GM18867 (cell line): ENCODE results near the gene PACS1.
A peak's percentile ranks its signal among the peaks of the same experiment; 100 is the strongest.
"Not testable (repeated sequence)": the region's sequence is repeated elsewhere in the genome, so short reads cannot be mapped to it uniquely, and the experiment has no call there.

Source experiments
- ATAC-seq: cut with Tn5 transposase; IDR thresholded peaks from one replicate; pipeline ENCODE4 v1.9.1; 2021; ENCODE audit warnings: mild to moderate bottlenecking, moderate library complexity; ENCODE audit not compliant: unreplicated experiment

The PACS1 gene

DNA sequence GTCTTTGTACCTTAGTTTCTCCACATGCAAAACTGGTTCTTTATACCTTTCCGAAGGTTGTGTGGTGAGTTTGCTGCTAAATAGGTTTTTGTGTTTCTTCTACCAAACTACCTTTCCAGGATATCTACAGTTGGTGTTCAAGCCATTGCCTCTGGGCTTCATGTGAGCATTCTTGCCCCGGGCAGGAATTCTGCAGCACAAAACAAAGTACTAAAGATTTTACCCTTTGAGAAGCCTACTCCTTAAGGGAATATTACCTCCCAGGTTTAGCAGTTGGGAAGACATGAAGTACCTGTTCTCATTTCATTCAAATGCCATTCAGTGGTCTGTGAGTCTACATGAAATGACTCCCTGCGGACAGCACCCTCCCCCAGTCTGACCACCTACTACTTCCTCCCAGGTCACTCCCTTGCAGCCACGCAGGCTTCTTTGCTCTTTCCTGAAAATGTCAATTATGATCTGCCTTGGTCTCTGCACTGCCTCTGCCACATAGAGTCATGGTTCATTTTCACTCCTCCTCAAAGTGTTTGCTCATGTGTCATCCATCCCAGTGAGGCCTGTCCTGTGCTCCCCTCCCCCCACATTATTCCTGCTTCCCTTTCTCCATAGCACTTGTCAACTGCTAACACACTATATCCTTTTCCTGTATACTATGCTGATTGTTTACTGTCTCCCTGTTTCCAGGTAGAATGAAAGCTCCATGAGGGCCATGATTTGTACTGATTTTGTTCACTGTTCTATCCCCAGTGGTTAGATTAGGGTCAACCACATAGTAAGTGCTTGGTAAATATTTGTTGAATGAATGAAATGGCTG is 36.9 kb downstream of the PACS1 start:
- no peak for ATAC-seq

DNA sequence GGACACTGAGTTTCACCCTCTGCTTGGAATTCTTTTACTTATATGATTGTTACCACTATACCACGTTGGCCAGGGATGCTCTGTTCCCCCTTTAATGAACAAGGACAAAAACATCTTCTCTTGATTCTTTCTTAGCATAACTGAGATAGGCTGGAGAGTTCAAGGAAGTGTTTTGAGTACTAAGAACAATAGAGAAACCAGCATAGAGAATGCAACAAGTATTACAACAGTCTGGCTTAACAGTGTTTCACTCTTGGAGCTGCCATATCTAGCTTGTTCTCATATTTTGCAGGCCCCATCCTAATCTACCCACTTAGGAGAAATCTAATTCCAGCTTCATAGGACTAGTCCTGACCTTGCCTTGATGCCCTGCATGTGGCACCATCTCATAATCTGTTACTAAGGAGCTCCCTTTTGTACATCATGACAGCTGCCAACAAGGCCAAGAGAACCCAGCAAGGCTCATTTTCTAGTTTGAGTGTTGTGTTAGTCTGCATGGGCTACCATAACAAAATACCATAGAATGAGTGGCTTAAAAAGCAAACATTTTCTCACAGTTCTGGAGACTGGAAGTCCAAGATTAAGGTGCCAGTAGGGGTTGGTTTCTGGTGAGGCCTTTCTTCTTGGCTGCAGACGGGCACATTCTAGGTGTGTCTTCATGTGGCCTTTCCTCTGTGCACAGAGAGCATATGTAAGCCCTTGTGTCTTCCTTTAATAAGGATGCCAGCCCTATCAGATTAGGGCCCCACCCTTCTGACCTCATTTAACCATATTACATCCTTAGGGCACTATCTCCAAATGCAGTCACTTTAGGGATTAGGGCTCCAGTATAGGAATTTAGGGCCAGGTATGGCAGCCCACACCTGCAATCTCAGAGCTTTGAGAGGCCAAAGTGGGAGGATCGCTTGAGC is 37.8 kb downstream of the PACS1 start:
- ATAC-seq: no peak

DNA sequence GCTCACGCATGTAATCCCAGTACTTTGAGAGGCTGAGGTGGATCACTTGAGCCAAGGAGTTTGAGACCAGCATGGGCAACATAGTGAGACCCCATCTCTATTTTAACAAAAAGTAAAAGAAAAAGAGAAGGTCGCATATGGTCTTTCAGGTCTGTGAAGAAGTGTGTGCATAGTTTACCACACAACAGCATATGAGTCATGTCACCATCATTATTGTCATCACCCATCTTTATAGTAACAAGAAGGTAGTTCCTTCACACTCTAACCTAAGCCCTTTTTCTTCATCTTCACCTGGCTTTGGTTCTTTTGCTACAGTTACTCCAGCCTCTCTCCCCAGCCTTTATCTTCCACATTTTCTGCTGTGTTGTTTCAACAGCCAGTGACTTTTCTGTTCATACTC is 39.2 kb downstream of the PACS1 start:
- no peak for ATAC-seq

DNA sequence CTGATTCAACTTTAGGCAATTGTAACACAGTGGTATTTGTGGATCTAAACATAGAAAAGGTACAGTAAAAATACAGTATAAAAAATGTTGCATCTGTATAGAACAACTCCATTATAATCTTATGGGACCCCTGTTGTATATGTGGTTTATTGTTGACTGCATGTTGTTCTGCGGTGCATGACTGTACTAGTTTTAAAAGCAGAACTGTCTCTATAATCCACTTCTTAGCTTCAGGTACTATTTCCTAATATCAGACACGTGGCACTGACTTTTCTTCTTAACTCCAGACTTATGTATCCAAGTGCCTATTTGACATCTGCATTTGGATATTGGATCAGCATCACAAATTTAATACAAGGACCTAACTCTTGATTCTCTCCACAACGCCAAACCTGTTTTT is 41.1 kb downstream of the PACS1 start:
- ATAC-seq: no peak

DNA sequence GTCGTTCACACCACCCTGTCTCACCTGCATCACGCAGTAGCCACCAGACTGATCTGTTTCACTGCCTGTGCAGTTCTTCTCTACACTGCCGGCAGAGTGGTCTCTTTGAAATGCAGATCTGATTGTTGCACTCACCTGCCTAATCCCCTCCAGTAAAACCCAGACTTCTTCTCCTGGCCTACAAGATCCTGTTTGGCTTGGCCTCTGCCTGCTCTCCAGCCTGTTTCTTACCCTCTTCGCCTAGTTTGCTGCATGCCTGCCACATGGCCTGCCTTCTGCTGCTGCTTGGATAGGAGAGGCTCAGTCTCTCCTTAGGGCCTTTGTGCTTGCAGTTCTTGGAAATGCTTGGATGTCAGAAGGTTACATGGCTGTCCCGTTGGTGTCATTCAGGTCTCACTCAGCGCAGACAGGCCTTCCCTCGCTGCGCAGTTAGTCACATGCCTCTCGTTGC is 42.0 kb downstream of the PACS1 start:
- no peak for ATAC-seq

DNA sequence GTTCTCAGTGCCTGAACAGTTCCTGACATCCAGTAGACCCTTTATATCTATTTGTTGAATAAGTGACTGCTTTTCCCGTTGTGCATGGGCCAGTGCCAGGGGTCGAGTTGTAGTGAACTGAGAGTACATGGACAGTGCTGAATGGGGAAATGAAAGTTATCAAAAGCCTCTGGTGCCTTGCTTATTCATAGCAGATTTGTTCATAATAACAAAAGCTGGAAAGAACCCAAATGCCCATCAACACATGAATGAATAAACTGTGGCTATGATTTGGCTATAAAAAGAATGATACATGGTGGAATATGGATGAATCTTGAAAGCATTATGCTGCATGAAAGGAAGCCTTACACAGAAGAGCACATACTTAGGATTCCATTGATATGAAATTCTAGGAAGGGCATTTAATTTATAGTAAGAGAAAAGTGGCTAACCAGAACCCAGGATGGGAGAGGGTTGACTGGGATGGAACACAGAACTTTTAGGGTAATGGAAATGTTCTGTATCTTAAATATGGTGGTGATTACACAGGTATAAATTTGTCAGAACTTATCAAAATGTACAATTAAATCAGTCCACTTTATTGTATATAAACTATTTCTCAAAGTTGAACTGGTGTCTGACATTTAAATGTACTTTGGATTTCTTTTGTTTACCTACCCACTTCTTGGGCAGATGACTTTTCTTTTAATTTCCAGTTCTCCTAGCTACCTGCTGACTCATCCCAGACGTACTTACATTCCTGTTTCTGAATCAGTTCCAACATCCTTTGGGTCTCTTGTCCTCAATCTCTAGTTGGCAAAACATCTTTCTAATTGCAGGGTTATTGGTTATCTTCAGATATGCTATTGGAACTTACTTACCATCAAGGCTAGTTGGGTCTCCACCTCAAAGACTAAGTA is 42.8 kb downstream of the PACS1 start:
- no peak for ATAC-seq

DNA sequence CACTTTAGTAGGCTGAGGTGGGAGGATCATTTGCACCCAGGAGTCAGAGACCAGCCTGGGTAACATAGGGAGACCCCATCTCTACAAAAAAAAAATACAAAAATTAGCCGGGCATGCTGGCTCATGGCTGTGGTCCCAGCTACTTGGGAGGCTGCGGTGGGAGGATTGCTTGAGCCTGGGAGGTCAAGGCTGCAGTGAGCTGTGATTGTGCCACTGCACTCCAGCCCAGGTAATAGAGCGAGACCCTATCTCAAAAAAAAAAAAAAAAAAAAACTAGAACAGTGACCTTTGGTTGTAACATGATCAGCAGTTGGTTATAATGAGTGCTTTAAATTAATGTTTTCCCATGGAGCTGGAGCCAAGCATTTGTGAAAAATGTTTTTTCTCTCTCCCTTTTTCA is 44.9 kb downstream of the PACS1 start:
- ATAC-seq: not testable (repeated sequence)

DNA sequence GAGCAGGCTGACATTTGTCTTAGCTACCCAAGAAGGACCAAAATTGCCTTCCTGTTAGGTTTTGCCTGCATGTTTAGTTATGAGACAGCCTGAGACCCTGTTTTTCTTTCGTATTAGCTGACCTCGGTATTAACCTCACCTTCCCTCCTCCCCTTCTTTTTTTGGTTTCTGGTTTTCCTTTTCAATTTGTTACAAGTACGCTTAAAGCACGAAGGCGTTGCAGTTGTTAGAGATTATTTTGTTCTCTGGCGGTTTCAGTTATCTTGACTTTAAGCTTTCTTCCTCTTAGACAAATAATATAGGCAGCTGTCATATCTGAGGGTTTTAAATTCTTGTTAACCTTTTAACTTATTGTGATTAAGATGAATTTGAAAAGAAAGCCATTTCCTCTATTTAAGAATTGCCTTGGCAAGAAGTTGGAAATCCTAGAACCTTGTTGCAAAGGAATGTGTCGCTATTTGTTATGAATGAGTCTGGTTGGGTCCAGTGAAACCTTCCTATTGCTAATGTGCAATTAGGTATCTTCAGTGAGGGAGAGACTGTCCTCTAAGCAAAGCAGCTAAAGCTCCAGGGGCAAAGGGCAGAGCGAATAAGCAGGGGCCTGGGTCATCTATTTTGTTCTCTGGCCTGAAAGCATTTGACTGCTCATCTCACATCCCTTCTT is 45.7 kb downstream of the PACS1 start:
- peak; percentile 50 for ATAC-seq

DNA sequence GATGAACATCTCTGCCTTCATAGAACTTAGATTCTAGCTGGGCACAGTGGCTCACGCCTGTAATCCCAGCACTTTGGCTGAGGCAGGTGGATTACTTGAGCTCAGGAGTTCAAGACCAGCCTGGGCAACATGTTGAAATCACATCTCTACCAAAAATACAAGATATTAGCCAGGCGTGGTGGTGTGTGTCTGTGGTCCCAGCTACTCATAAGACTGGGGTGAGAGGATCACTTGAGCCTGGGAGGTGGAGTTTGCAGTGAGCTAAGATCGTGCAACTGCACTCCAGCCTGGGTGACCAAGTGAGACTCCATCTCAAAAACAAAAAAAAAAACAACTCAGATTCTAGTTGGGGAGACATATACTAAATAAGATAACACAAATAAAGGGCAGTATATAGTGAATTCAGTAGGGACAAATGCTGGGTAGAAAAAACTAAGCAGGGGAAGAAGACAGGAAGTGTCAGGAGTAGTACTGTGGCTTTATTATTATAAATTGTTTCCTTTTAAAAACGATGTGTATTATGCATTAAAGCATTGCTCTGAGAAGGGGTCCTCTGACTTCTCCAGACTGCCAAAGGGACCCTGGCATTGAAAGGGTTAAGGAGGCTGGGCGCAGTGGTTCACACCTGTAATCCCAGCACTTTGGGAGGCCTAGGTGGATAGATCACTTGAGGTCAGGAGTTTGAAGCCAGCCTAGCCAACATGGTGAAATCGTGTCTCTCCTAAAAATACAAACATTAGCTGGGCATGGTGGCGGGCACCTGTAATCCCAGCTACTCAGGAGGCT is 46.7 kb downstream of the PACS1 start:
- ATAC-seq: no peak

DNA sequence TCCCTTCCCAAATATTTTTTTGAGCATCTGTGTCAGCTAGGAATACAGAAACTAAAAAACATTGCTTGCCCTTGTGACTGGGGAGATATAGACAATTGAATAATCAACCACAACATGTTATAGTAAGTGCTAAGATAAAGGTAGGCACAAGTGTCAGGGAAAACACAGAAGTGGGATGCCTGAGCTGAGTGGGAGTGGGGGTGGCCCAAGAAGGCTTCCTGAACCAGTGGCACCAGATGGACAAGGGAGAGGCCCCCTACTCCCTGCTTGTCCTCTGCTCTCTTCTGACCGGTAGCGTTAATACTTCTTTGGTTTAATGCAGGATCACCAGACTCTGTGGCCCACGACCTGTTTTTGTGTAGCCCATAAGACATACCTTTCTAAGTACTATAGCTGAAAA is 48.8 kb downstream of the PACS1 start:
- ATAC-seq: no peak

DNA sequence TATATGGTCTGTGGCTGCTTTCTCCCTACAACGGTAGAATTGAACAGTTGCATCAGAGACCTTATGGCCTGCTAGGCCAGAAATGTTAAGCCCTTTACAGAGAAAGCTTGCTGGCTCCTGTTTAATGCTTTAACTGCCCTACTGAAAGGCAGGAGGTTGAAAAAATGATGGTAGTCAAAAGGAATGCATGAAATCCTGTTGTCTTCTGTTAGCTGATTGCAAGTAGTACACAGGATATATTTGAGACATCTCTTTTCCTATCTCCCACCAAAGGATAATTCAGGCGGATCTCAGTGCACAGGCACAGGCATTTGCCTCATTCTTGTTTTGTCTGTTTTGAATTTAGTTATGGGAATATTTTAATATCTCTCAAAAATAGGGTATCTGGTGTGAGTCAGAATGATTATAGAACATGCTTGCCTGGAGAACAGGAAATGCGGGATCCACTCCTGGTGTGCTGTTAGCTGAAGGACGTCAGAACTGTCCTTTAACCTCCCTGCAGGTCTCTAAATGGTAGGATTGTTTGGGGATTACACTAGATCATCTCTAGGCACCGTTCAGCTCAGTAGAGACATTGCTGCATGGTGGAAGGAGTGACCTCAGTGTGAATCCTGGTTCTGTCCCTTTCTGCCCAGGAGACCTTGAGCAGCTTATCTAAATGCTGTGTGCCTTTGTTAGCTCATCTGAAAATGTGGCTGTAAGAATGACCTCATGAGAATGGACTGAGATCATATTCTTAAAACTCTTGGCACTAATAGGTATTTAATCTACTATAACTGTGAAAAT is 49.5 kb downstream of the PACS1 start:
- no peak for ATAC-seq

DNA sequence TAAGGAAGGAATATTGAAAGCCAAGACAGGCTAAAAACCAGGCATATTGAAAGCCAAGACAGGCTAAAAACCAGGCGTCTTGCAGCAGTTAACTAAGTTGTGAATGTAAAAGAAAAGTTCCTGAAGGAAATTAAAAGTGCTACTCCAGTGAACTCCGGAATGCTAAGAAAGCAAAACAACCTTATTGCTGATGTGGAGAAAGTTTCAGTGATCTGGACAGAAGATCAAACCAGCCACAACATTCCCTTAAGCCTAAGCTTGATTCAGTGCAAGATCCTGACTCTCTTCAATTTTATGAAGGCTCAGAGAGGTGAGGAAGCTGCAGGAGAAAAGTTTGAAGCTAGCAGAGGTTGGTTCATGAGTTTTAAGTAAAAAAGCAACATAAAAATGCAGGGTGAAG is 51.4 kb downstream of the PACS1 start:
- ATAC-seq: no peak

DNA sequence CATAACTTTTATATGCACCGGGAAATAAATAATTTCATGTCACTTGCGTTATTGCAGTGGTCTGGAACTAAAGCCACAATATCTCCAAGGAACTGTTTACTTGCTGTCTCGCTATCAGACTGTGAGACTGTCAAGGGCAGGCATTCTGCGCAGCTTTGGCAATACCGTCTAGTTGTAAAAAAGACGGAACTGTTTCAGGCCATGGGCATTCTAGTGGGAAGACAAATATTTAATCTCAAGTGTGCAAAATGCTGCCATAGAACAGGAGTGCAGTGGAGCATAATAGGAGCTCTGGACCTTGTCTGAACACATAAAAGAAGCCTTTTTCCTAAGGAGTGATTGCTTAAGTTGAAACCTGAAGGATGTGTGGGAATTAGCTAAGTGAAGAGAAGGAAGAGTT is 53.8 kb downstream of the PACS1 start:
- ATAC-seq: no peak

DNA sequence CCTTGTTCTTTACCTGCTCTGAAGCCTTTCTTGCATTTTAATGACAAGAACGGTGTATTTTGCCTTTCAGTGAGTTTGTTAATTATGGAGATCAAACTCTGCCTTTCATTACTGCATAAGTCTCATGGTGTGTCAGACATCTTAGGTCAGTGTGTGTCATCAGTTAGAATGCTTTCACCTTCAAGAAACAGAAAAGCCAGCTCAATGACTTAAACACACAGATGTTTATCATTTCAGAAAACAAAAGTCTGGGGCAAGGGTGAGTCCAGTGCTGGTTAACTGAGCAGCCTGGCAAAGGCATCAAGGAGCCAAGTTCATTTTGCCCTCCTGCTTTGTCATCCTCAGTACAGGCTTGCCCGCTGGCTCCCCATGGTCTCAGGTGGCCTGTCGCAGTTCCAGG is 54.5 kb downstream of the PACS1 start:
- no peak for ATAC-seq

DNA sequence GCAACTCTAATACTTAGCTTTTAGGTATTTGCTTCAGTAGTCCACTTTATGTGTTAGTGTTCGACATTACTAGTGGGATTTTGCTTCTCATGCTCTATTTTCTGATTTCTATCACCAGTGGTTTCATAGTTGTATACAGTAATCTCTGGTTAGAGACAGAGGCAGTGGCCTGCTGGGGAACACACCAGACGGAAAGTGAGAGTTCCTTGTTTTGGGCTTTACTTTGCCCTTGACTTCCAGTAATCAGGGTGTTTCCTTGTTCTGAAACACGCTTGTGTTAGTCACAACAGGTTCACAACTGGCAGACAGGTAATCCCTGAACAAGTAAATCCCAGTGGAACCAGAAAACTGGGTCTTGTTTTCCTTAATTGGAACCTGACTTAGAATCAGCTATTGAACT is 56.0 kb downstream of the PACS1 start:
- ATAC-seq: peak; percentile 51

DNA sequence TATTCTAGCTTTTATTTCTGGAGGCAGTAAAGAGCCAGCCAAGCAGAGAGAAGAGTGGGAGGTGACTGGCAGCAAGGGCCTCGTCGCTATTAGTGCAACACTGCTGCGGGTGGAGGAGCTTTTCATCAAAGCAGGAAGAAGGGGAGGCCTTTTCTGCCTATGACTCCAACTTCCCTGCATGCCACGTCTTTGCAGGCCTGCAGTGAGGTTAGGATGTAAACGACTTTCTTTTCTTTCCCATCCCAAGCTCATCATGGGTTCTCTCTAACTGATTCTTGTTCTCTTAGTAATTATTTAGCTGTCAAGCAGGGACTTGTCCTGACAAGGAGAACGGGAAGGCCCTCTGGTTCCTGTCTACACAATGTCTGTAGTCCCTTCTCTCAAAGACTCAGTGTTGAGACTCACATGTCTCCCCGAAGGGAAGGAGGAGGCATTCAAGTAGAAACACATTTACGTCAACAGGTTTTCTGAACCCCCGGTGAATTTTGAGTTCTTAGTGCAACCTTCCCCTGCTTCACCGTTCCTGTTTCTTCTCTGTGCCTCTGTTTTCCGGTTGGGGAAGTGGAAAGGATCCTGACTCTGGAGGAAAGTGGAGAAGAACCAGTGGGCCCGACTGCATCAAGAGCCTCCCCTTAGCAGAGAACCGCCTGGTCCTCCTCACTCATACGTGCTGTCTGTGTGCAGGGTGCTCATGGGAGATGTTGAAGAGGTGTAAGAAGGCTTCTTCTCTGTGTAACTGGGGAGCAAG is 56.9 kb downstream of the PACS1 start:
- peak; percentile 54 for ATAC-seq

DNA sequence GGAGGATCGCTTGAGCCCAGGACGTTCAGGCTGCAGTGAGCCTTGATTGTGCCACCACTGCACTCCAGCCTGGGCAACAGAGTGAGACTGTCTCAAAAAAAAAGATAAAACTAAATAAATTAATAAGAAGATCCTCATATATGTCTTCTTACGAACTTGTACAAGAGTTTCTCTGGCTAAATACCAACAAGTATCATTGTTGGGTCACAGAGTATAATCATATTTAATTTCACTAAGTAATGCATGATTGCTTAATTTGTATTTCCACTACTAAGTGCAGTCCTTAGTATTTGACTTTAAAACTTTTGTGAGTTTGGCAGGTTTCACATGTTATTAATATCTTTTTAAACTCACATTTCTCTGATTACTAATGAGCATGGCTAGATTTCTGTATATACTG is 60.9 kb downstream of the PACS1 start:
- no peak for ATAC-seq

DNA sequence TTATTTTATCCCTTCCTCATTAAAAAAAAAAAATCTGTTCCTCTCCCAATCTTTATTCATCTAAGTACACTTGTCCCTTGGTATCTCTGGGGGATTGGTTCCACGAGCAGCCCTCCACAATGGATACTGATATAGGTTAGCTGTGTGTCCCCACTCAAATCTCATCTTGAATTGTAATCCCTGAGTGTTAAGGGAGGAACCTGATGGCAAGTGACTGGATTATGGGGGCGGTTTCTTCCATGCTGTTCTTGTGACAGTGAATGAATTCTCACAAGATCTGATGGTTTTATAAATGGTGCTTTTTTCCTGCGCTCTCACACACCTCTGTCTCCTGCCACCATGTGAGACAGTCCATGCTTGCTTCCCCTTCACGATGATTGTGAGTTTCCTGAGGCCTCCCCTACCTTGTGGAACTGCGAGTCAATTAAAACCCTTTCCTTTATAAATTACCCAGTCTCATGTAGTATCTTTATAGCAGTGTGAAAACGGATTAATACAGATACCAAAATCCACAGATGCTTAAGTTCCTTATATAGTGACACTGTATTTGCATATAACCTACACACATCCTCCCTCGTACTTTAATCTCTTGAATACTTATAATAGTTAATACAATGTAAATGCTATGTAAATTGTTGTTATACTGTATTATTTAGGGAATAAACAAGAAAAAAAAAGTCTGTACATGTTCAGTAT is 62.0 kb downstream of the PACS1 start:
- ATAC-seq: no peak
